H1 (cell line): ENCODE data around the gene SLC26A9. TPM values are rescaled to one million over a fixed set of nuclear protein-coding genes. Genes with fewer than 3 reads are reported as not detected.

Source experiments
- CHD7 ChIP-seq: fragments of 300-600 bp; sonication (generic); IDR thresholded peaks from 2 replicates; pipeline ENCODE4 v1.7.1; 2012; ENCODE audit warnings: low read length, moderate library complexity, mild to moderate bottlenecking, inconsistent platforms; ENCODE audit not compliant: insufficient replicate concordance
- KDM4A ChIP-seq: IDR thresholded peaks from one replicate; pipeline ENCODE4 v1.7.1; 2012; ENCODE audit warnings: low read depth, mild to moderate bottlenecking, moderate library complexity, low read length, inconsistent platforms; ENCODE audit not compliant: severe bottlenecking
- MAFK ChIP-seq: IDR thresholded peaks from 2 replicates; pipeline ENCODE4 v1.6.1; 2012; ENCODE audit warnings: low read depth, mild to moderate bottlenecking, improper control_type of control experiment, low read length
- SAP30 ChIP-seq: fragments of 300-600 bp; sonication (generic); IDR thresholded peaks from 2 replicates; pipeline ENCODE4 v1.7.1; 2012; ENCODE audit warnings: low read length, moderate library complexity, mild to moderate bottlenecking, inconsistent platforms; ENCODE audit not compliant: insufficient read depth, insufficient replicate concordance
- SIRT6 ChIP-seq: IDR thresholded peaks from one replicate; pipeline ENCODE4 v1.7.1; 2012; ENCODE audit warnings: low read length, inconsistent platforms
- TAF1 ChIP-seq: IDR thresholded peaks from 2 replicates; pipeline ENCODE4 v1.6.1; 2011; ENCODE audit warnings: mild to moderate bottlenecking, low read depth, low read length
- TAF7 ChIP-seq: optimal IDR thresholded peaks from 2 replicates; pipeline ENCODE3; 2011; ENCODE audit warnings: low read depth, mild to moderate bottlenecking, inconsistent platforms, low read length, moderate library complexity, borderline replicate concordance
- polyA plus RNA-seq, 7 experiments: library from polyadenylated mRNA; depleted of rRNA in 3 of 7; stranded (reverse) in 5 of 7; unstranded in 2 of 7; fragments of >200 nt in 5 of 7; fragments of 200-250 nt in 2 of 7; gene quantifications; 1 replicate in 5 of 7; 2 replicates in 1 of 7; 4 replicates in 1 of 7; pipeline versions ENCODE4 v1.2.1 to v1.2.3, GENCODE V29; 2011 to 2013; ENCODE audit warnings: missing spikeins in 2 of 7, mixed read lengths in 2 of 7
- total RNA-seq: library from RNA; stranded (reverse); fragmentation: NEBNext Ultra II Directional; extraction: Animal tissue kit (Norgen Biotek cat#: 25700); gene quantifications from 2 replicates; pipeline ENCODE4 v1.2.1, GENCODE V29; 2021

Gene SLC26A9
- total and polyA plus RNA-seq, 2 of the 8 experiments (the other 6 are each of a cell fraction or from before 2014, with no cell fraction given), result not detected

- TF ChIP-seq CHD7 (no peak), SAP30 (no peak), TAF7 (no peak), TAF1 (no peak), SIRT6 (no peak), MAFK (no peak), KDM4A (no peak)
Observed at GRCh38 chr1:205949753-205950152, 6.5 kb upstream of the SLC26A9 start (continued).
